Esophagus muscularis mucosa (tissue), 4 donors: ENCODE data around the gene UMPS.

ENCODE experiments used
- EP300 ChIP-seq: sonication (generic); formaldehyde crosslinking; IDR thresholded peaks from one replicate; pipeline ENCODE4 v1.6.1; 2017; ENCODE audit warnings: antibody characterized with exemption
- POLR2A ChIP-seq: fragments of 450-650 bp; IDR thresholded peaks from one replicate; pipeline ENCODE4 v1.6.1; 2017; ENCODE audit warnings: antibody characterized with exemption, moderate library complexity, mild to moderate bottlenecking, low read depth
- POLR2AphosphoS5 ChIP-seq, 2 donors: sonication (generic); formaldehyde crosslinking; IDR thresholded peaks; one replicate each; pipeline ENCODE4 v1.6.1; 2017; ENCODE audit warnings: antibody characterized with exemption in 2 of 2
- TF ChIP-seq, protein P1 (sequence below), 3 experiments: fragments of 200-600 bp in 2 of 3; fragments of 450-650 bp in 1 of 3; sonication (generic) in 2 of 3; IDR thresholded peaks; one replicate each; pipeline ENCODE4 v1.5.1; 2017 to 2019; ENCODE audit warnings: antibody characterized with exemption in 3 of 3, mild to moderate bottlenecking in 2 of 3, moderate library complexity in 1 of 3

DNA sequence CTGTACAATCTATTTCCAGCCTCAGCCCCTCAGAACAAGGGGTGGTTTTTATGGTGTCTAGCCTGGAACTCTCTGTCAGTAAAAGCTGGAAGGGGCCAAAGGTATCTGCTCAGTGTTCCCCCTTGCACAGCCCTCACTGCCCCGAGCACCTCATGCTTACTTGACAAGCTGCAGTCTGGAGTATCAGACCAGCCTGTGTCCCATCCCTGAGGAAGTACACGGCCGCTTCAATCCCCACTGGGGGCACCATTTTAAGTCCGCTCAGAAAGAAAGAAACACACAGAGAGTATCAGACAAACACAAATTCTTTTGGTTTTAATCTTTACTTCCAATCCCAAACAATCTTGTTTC lies 32.4 kb downstream of the UMPS start:
- TF ChIP-seq, protein P1, sequence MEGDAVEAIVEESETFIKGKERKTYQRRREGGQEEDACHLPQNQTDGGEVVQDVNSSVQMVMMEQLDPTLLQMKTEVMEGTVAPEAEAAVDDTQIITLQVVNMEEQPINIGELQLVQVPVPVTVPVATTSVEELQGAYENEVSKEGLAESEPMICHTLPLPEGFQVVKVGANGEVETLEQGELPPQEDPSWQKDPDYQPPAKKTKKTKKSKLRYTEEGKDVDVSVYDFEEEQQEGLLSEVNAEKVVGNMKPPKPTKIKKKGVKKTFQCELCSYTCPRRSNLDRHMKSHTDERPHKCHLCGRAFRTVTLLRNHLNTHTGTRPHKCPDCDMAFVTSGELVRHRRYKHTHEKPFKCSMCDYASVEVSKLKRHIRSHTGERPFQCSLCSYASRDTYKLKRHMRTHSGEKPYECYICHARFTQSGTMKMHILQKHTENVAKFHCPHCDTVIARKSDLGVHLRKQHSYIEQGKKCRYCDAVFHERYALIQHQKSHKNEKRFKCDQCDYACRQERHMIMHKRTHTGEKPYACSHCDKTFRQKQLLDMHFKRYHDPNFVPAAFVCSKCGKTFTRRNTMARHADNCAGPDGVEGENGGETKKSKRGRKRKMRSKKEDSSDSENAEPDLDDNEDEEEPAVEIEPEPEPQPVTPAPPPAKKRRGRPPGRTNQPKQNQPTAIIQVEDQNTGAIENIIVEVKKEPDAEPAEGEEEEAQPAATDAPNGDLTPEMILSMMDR (IDR thresholded peaks at IDR 0.05) = no peak
- no peak for TF ChIP-seq POLR2AphosphoS5 (IDR thresholded peaks at IDR 0.05)
- no peak for TF ChIP-seq POLR2A
- TF ChIP-seq EP300 = no peak
